ENCODE measurements around the gene MAP6.

MAP6 gene

DNA sequence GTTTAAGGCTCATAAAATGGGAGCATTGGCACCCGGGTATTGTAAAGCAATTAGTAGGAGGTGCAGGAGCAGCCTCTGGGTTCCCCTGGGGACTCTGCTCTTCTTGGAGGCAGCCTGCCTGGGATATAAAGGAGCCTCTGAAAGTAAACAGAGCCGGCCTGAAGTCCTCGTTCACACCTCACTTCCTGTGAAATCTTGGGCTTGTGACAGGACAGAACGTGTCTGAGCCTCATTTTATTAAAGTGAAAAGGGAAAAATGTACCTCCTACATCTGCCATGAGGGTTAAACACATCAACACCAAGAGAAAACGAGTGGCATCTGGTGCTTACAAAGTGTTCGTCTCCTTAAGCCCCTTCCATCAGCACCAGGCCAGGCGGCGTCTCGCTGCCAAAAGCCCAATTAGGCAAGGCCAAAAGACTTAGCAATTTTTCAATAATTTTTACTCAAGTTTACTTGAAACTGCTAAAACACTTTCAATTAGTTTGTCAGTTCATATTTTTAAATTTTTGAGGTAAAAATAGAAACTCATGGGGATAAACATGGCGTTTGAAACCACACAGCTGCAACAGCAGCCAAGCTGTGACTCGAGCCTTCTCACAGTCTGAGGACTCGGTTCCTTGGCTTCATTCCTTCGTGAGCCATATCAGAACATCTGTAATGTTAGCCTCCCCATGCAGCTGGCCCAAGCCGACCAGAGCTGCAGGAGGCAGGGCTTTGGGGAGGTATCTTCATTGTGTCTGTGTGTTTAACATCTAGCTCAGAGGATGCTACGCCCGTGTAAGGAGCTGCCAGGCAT lies 33.6 kb downstream of the MAP6 start:
- no peak overlapping the region for H3K4me3 ChIP-seq (ENCODE audit: low read depth, low read length)
- peak; percentile 41 for DNase-seq (ENCODE audit: low read depth, low spot score)
- TF ChIP-seq, protein P1, sequence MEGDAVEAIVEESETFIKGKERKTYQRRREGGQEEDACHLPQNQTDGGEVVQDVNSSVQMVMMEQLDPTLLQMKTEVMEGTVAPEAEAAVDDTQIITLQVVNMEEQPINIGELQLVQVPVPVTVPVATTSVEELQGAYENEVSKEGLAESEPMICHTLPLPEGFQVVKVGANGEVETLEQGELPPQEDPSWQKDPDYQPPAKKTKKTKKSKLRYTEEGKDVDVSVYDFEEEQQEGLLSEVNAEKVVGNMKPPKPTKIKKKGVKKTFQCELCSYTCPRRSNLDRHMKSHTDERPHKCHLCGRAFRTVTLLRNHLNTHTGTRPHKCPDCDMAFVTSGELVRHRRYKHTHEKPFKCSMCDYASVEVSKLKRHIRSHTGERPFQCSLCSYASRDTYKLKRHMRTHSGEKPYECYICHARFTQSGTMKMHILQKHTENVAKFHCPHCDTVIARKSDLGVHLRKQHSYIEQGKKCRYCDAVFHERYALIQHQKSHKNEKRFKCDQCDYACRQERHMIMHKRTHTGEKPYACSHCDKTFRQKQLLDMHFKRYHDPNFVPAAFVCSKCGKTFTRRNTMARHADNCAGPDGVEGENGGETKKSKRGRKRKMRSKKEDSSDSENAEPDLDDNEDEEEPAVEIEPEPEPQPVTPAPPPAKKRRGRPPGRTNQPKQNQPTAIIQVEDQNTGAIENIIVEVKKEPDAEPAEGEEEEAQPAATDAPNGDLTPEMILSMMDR (IDR thresholded peaks at IDR 0.05; ENCODE audit: low read depth, low read length), result no peak
- in situ Hi-C loops (cut with HindIII; ENCODE audit: low sequenced_read_pairs), result no loop called here

- in situ Hi-C loops (cut with HindIII; ENCODE audit: low sequenced_read_pairs), result no loop called here
- no peak for DNase-seq (ENCODE audit: low read depth, low spot score)
- TF ChIP-seq, protein P1 (IDR thresholded peaks at IDR 0.05; ENCODE audit: low read depth, low read length), result no peak
Measured at GRCh38 chr11:75633409-75634066, 35.3 kb downstream of the MAP6 start.

GRCh38 chr11:75632962-75633361 lies 35.9 kb downstream of the MAP6 start:
- TF ChIP-seq, protein P1 (IDR thresholded peaks at IDR 0.05; ENCODE audit: low read depth, low read length), result no peak

More at GRCh38 chr11:75633409-75634066, 35.3 kb downstream of the MAP6 start:
- no peak overlapping the region for H3K4me3 ChIP-seq (ENCODE audit: low read depth, low read length)

DNA sequence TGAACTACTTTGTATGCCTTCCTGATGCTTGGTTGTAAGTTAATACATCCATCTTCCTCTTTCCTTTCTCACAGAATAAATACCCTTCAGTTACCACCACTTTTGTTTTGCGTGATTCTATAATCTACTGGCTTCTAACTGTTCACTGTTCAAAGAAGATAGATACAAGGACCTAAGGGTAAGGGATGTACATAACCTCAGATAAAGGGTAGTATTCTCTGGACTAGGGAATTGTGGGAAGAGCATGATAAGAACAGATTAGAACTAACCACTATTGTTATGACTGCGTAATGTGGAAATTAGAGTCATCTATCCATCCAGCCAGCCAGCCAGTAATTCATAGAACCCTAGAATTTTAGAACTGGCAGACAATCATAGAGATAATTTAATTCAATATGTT lies 36.4 kb downstream of the MAP6 start:
- in situ Hi-C loops (cut with HindIII; ENCODE audit: low sequenced_read_pairs), result no loop called here
- no peak for DNase-seq (ENCODE audit: low read depth, low spot score)
- TF ChIP-seq, protein P1 (IDR thresholded peaks at IDR 0.05; ENCODE audit: low read depth, low read length), result no peak
- H3K4me3 ChIP-seq (ENCODE audit: low read depth, low read length), result no peak overlapping the region

More at GRCh38 chr11:75632962-75633361, 35.9 kb downstream of the MAP6 start:
- in situ Hi-C loops (cut with HindIII; ENCODE audit: low sequenced_read_pairs), result no loop called here
- no peak for DNase-seq (ENCODE audit: low read depth, low spot score)
- no peak overlapping the region for H3K4me3 ChIP-seq (ENCODE audit: low read depth, low read length)

GRCh38 chr11:75631086-75631730 lies 37.6 kb downstream of the MAP6 start:
- in situ Hi-C loops (cut with HindIII; ENCODE audit: low sequenced_read_pairs), result no loop called here
- no peak overlapping the region for H3K4me3 ChIP-seq (ENCODE audit: low read depth, low read length)
- TF ChIP-seq, protein P1 (IDR thresholded peaks at IDR 0.05; ENCODE audit: low read depth, low read length), result no peak
- DNase-seq (ENCODE audit: low read depth, low spot score), result no peak

DNA sequence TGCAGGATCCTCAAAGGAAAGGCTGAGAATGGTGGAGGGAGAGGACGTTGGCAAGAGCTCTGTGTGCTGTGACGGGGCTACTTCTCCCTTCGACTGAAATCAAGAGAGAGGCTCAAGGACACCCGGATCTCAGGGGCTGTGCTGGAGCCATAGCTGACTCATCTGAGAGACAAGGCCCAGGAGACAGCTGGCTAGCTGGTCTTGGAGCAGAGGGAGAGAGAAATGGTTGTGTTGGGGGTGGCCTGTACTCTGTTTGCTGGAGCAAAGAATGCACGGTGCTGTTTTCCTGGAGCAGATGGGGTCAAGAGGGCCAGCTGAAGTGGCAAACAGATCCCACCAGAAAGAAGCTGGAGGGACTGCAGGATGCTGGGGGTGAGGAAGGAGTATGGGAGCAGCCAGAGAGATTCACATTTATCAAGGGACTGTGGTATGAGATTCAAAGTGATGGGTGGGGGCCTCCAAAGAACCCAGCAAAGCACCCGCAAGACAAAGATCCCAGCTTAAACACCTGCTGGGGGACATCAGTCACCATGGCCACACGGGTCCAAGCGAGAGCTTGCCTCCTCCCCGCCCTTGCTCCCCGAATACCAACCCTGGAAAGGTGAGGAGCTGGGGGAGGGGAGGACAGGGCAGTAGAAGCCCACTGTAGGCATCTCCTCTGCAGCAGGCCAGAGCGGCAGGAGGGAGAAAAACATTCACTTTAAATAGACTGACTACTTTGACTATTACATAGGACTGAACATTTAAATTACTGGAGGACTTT lies 40.8 kb downstream of the MAP6 start:
- peak; percentile 27 for DNase-seq (ENCODE audit: low read depth, low spot score)
- H3K4me3 ChIP-seq (ENCODE audit: low read depth, low read length), result no peak overlapping the region
- TF ChIP-seq, protein P1 (IDR thresholded peaks at IDR 0.05; ENCODE audit: low read depth, low read length), result no peak
- in situ Hi-C loops (cut with HindIII; ENCODE audit: low sequenced_read_pairs), result no loop called here

Data from astrocyte of the spinal cord (primary cell).